CD14-positive monocyte (primary cell): ENCODE measurements around the gene BEST4. TPM values are rescaled to one million over a fixed set of nuclear protein-coding genes. Genes with fewer than 3 reads are reported as not detected.

Experiments used
- DNase-seq, 3 donors: peaks; one replicate each; pipeline ENCODE4 v3.0.0-alpha.2; 2011 to 2022
- H2AFZ ChIP-seq: 2 replicates; pipeline ENCODE4 v1.6.0; 2012; ENCODE audit warnings: mild to moderate bottlenecking, low read depth, low read length, inconsistent platforms; ENCODE audit not compliant: insufficient read depth, poor library complexity, severe bottlenecking
- H3K27ac ChIP-seq, 2 donors: 1 replicate in 1 of 2; 2 replicates in 1 of 2; pipeline ENCODE4 v1.5.1; 2012 to 2013; ENCODE audit warnings: low read length in 2 of 2, control low read depth in 1 of 2, inconsistent platforms in 1 of 2, low read depth in 1 of 2, mild to moderate bottlenecking in 1 of 2
- H3K27me3 ChIP-seq, 2 donors: one replicate each; pipeline versions ENCODE4 v1.6.0 to v1.6.1; 2011 to 2013; ENCODE audit warnings: low read length in 2 of 2; ENCODE audit not compliant: control insufficient read depth in 2 of 2, insufficient read depth in 2 of 2
- H3K36me3 ChIP-seq, 2 donors: replicated peaks in 1 of 2; 1 replicate in 1 of 2; 2 replicates in 1 of 2; pipeline versions ENCODE4 v1.5.1 to v1.6.1; 2012 to 2013; ENCODE audit warnings: low read length in 2 of 2, control low read depth in 1 of 2, inconsistent platforms in 1 of 2, mild to moderate bottlenecking in 1 of 2; ENCODE audit not compliant: insufficient read depth in 2 of 2, control insufficient read depth in 1 of 2
- H3K4me1 ChIP-seq, 2 donors: 1 replicate in 1 of 2; 2 replicates in 1 of 2; pipeline versions ENCODE4 v1.5.1 to v1.6.1; 2012 to 2013; ENCODE audit warnings: low read length in 2 of 2, control low read depth in 1 of 2, inconsistent platforms in 1 of 2, mild to moderate bottlenecking in 1 of 2, moderate library complexity in 1 of 2; ENCODE audit not compliant: insufficient read depth in 2 of 2, control insufficient read depth in 1 of 2
- H3K4me2 ChIP-seq: replicated peaks from 2 replicates; pipeline ENCODE3; 2012; ENCODE audit warnings: low read length, moderate library complexity, mild to moderate bottlenecking; ENCODE audit not compliant: poor library complexity, severe bottlenecking; ENCODE audit errors: extremely low read depth
- H3K4me3 ChIP-seq, 3 experiments: fragments of 200-600 bp in 1 of 3; sonication (generic) in 1 of 3; replicated peaks in 1 of 3; 1 replicate in 2 of 3; 2 replicates in 1 of 3; pipeline ENCODE4 v1.5.1; 2011 to 2013; ENCODE audit warnings: low read length in 3 of 3, mild to moderate bottlenecking in 3 of 3, control low read depth in 2 of 3, low read depth in 2 of 3, inconsistent platforms in 1 of 3, moderate library complexity in 1 of 3
- H3K79me2 ChIP-seq: 2 replicates; pipeline ENCODE4 v1.6.0; 2012; ENCODE audit warnings: mild to moderate bottlenecking, control low read depth, inconsistent platforms, low read length, moderate library complexity; ENCODE audit not compliant: insufficient read depth
- H3K9ac ChIP-seq: 2 replicates; pipeline ENCODE4 v1.6.0; 2017; ENCODE audit warnings: low read length, mild to moderate bottlenecking; ENCODE audit not compliant: insufficient read depth, poor library complexity, severe bottlenecking
- H3K9me3 ChIP-seq, 2 donors: replicated peaks in 1 of 2; 1 replicate in 1 of 2; 2 replicates in 1 of 2; pipeline versions ENCODE4 v1.5.1 to v1.6.1; 2012 to 2013; ENCODE audit warnings: low read length in 2 of 2, control low read depth in 1 of 2; ENCODE audit not compliant: control insufficient read depth in 1 of 2, insufficient read depth in 1 of 2
- H4K20me1 ChIP-seq: 2 replicates; pipeline ENCODE4 v1.6.0; 2012; ENCODE audit warnings: mild to moderate bottlenecking, low read length, control low read depth, moderate library complexity; ENCODE audit not compliant: insufficient read depth
- H3K27ac Mint-ChIP-seq, 7 donors: one replicate each; pipeline ENCODE4 v1.8.0; 2020; ENCODE audit warnings: mild to moderate bottlenecking in 7 of 7, mixed read lengths in 7 of 7, moderate library complexity in 6 of 7, inconsistent platforms in 2 of 7
- H3K27me3 Mint-ChIP-seq, 3 donors: one replicate each; pipeline ENCODE4 v1.8.0; 2021 to 2022; ENCODE audit warnings: low read depth in 3 of 3, mild to moderate bottlenecking in 3 of 3, mixed read lengths in 3 of 3, moderate library complexity in 3 of 3, inconsistent platforms in 1 of 3
- H3K36me3 Mint-ChIP-seq, 2 donors: one replicate each; pipeline ENCODE4 v1.8.0; 2020; ENCODE audit warnings: mixed read lengths in 2 of 2, inconsistent platforms in 1 of 2, mild to moderate bottlenecking in 1 of 2
- H3K4me1 Mint-ChIP-seq: one replicate; pipeline ENCODE4 v1.8.0; 2020; ENCODE audit warnings: mild to moderate bottlenecking, mixed read lengths
- H3K4me3 Mint-ChIP-seq, 2 donors: one replicate each; pipeline ENCODE4 v1.8.0; 2020; ENCODE audit warnings: mild to moderate bottlenecking in 2 of 2, mixed read lengths in 2 of 2, moderate library complexity in 1 of 2
- H3K9me3 Mint-ChIP-seq, 7 donors: one replicate each; pipeline ENCODE4 v1.8.0; 2020 to 2022; ENCODE audit warnings: mixed read lengths in 7 of 7, mild to moderate bottlenecking in 6 of 7, moderate library complexity in 6 of 7, inconsistent platforms in 2 of 7
- WGBS: methylation state at CpG from one replicate; pipeline ENCODE4 v1.1.5; 2013; ENCODE audit warnings: missing lambda C conversion rate; ENCODE audit not compliant: insufficient coverage; 5-methylcytosine and 5-hydroxymethylcytosine counted together
- intact Hi-C, 2 donors: fragments of 100-400 bp; cut with micrococcal nuclease; formaldehyde crosslinking; loops; one replicate each; pipeline versions ENCODE4 v1.15.0 to v1.15.1; 2023
- polyA plus RNA-seq, 3 donors: library from polyadenylated mRNA; depleted of rRNA in 1 of 3; unstranded in 2 of 3; stranded (reverse) in 1 of 3; fragments of 300-500 nt in 2 of 3; fragments of >200 nt in 1 of 3; fragmentation: Illumina TruSeq in 2 of 3; gene quantifications; 1 replicate in 2 of 3; 2 replicates in 1 of 3; pipeline ENCODE4 v1.2.3, GENCODE V29; 2012 to 2021
- TF ChIP-seq, protein P1 (sequence below): fragments of 200-600 bp; IDR thresholded peaks from one replicate; pipeline ENCODE4 v1.8.0; 2022; ENCODE audit warnings: antibody characterized with exemption, mild to moderate bottlenecking

Gene BEST4
- polyA plus RNA-seq, 3 donors = 0.19 TPM; not detected in 2

DNA sequence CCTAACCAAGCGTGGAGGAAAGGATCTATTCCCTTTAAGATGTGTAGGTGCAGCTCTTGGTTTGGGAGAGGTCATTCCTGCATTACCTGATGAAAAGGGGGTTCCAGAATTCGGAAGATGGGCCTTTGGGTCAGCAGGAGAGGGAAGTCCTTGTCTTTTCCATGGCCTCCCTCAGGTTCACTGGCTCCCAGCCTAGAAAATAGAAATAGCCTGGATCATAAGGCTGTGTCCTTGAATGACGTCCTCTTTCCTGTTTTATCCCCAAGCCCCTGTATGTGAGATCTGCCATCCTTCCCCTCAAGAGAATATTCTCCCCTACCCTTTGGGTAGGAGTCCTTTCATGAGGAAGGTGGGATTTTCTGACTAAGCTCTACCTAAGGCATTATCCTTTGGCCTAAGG lies 27.1 kb downstream of the BEST4 start:
- no peaks in the 10 kb centered on the region for H3K27me3 ChIP-seq
- H3K9me3 ChIP-seq = no peaks in the 10 kb centered on the region
- Mint-ChIP-seq H3K27ac (no peak overlapping the region), H3K4me1 (no peaks in the 10 kb centered on the region), H3K9me3 (no peaks in the 10 kb centered on the region), H3K27me3 (peaks cover 0 to 1% (median 0%) of the 10 kb centered on the region in 3 donors), H3K36me3 (peaks cover 58 to 91% of the 10 kb centered on the region in 2 donors), H3K4me3 (no peak overlapping the region)
- no peaks in the 10 kb centered on the region for H3K79me2 ChIP-seq
- 100% methylated on average over 2 of the region's 3 CpGs for WGBS
- intact Hi-C loops = no loop called here
- no peak overlapping the region for H2AFZ ChIP-seq
- no peak overlapping the region for H3K4me2 ChIP-seq
- no peaks in the 10 kb centered on the region for H3K4me1 ChIP-seq
- no peak overlapping the region for H3K27ac ChIP-seq
- peaks cover 64 to 89% of the 10 kb centered on the region in 2 donors for H3K36me3 ChIP-seq
- no peak overlapping the region for H3K4me3 ChIP-seq
- TF ChIP-seq, protein P1, sequence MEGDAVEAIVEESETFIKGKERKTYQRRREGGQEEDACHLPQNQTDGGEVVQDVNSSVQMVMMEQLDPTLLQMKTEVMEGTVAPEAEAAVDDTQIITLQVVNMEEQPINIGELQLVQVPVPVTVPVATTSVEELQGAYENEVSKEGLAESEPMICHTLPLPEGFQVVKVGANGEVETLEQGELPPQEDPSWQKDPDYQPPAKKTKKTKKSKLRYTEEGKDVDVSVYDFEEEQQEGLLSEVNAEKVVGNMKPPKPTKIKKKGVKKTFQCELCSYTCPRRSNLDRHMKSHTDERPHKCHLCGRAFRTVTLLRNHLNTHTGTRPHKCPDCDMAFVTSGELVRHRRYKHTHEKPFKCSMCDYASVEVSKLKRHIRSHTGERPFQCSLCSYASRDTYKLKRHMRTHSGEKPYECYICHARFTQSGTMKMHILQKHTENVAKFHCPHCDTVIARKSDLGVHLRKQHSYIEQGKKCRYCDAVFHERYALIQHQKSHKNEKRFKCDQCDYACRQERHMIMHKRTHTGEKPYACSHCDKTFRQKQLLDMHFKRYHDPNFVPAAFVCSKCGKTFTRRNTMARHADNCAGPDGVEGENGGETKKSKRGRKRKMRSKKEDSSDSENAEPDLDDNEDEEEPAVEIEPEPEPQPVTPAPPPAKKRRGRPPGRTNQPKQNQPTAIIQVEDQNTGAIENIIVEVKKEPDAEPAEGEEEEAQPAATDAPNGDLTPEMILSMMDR = no peak
- no peak overlapping the region for H3K9ac ChIP-seq
- H4K20me1 ChIP-seq = no peaks in the 10 kb centered on the region
- no peak for DNase-seq

DNA sequence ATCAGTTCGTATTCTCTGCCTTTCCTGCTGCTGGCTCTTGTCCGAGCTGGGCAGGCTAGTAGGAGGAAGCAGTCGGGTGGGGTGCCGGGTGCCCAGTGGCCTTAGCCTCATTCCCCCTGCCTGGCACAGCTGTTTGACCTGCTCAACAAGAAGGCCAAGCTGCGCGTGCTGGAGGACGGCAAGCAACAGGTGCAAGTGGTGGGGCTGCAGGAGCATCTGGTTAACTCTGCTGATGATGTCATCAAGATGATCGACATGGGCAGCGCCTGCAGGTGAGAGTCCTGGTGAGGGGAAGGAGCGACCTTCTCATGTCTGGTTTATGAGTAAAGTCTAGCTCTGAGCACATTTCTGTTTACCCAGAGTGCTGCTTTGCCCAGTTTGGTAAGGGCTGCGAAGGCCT lies 28.9 kb downstream of the BEST4 start:
- H3K36me3 ChIP-seq = peaks cover 80 to 97% of the 10 kb centered on the region in 2 donors
- H3K79me2 ChIP-seq = no peaks in the 10 kb centered on the region
- no peaks in the 10 kb centered on the region for H3K9me3 ChIP-seq
- no peaks in the 10 kb centered on the region for H3K27me3 ChIP-seq
- H2AFZ ChIP-seq = no peak overlapping the region
- Mint-ChIP-seq H3K27me3 (peaks cover 0 to 1% (median 0%) of the 10 kb centered on the region in 3 donors), H3K9me3 (no peaks in the 10 kb centered on the region), H3K27ac (peak overlapping the region in 2 of 7 donors; percentile 26 to 50), H3K4me1 (no peaks in the 10 kb centered on the region), H3K4me3 (no peak overlapping the region), H3K36me3 (peaks cover 73 to 95% of the 10 kb centered on the region in 2 donors)
- no peak overlapping the region for H3K27ac ChIP-seq
- TF ChIP-seq, protein P1 = no peak
- no peak overlapping the region for H3K4me2 ChIP-seq
- no peak for DNase-seq
- H3K4me1 ChIP-seq = no peaks in the 10 kb centered on the region
- no peak overlapping the region for H3K4me3 ChIP-seq
- no peaks in the 10 kb centered on the region for H4K20me1 ChIP-seq
- intact Hi-C loops = no loop called here
- H3K9ac ChIP-seq = no peak overlapping the region
- 97% methylated on average over 11 of the region's 11 CpGs for WGBS
